K562 treated with DMSO at 1 percent for 4 hours (cell line): Measurements from ENCODE around the gene RAD9B. TPM values are rescaled to one million over a fixed set of nuclear protein-coding genes. Genes with fewer than 3 reads are reported as not detected.

ENCODE experiments used
- total RNA-seq: library from RNA; unstranded; fragments of 300-600 nt; gene quantifications from 2 replicates; pipeline ENCODE4 v1.2.3, GENCODE V29; 2022; ENCODE audit not compliant: insufficient read depth

RAD9B gene
- 1.5 and 3.3 TPM in 2 replicates for total RNA-seq

DNA sequence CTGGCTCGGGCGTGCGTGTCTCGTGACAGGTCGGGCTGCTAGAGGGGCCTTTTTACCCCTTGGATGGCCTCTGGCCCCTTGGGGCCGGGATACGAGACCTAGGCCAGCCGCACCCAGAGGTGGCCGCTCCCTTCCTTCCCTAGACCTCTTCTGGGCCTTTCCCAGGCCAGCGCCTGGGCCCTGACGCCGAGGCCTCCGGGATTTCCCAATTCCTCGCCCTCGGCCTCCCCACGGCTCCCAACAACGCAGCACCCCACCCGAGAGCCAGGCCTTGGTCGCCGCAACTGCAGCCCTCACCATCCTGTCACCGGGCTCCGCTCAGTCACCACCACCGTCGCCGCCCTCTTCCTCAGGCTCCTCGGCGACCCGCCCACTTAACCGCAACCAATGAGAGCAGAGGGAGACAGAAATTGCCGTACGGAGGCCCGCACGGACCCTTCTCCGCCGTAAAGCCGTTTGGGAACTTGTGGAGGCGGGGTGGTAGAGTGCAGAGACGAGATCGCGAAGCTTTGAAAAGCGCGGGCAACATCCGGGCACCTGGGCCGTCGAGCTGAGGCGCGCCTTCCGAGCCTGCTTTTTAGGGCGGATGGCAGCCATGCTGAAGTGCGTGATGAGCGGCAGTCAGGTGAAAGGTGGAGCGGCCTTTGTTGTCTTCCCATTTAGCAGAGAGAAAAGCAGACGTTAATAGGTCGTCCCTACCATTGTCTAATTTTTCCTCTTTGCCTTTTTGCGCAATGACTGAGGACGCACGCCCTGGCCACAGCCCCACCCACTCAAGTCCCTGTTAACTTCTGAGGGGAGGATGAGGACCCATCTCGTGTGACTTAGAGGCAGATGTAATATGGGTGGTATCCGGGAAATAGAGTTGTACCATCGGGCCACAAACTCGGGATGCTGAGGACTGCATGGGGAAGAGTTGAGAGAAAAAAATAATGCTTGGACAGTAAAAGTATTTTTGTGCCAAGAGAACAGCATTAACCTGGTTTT, at the start of gene RAD9B, which contains the start of gene VPS29:
RAD9B (plus strand) TSS at position 580 of the 987 bp plus-strand sequence; CDS start at position 587, 7 bp downstream.
VPS29 (minus strand) TSS at position 360 of the 987 bp plus-strand sequence; CDS start at position 300, 60 bp downstream.

DNA sequence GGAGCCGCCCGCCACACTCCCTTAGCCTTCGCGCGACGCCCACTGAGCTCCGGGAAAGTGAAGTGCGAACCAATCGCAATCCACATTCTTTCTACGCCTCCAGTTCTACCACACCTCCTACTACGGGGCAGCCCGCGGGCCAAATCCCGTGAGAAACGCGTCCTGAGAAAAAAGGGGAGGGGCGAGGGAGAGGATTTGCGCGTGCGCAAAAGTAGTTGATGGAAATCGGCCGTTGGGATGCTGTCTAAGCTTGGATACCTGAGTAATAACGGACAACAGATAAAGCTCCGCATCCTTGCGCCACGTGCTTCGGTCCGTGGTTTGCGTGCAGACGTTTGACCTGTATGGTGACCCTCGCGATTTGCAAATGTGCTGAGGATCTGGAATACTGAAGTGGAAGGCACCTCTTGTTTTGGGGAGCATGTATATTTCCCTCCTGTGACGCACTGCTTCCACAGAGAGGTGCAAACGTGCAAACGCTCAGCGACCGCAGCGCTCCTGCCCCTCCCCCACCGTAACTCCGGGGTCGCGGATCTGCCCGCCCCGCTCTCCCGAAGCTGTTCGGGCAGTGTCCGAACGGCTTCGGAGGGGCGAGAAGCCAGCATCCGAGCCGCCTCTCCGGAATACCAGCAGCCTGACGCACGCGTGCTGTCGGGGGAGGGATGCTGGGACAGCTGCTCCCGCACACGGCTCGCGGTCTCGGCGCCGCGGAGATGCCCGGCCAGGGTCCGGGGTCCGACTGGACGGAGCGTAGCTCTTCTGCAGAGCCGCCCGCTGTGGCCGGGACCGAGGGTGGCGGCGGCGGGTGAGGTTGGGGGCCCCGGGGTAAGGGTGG, 33.7 kb upstream of the RAD9B start, which contains the start of the genes FAM216A and GPN3:
FAM216A (plus strand) TSS at position 632 of the 835 bp plus-strand sequence; CDS start at position 663, 31 bp downstream.
GPN3 (minus strand) TSS at position 44 of the 835 bp plus-strand sequence. CDS start 54 bp downstream, outside the sequence.

Other genes starting within 250 kb of the RAD9B start
- 106 and 141 TPM in 2 replicates for gene ATP2A2, start 221.1 kb upstream of the RAD9B start, total RNA-seq
- 62.5 and 64.0 TPM in 2 replicates for gene ANAPC7, start 98.6 kb upstream of the RAD9B start, total RNA-seq
- 257 and 270 TPM in 2 replicates for gene ARPC3, start 52.0 kb upstream of the RAD9B start, total RNA-seq
- gene GPN3, start 34.1 kb upstream of the RAD9B start, total RNA-seq = 35.6 and 42.9 TPM in 2 replicates
- gene FAM216A, start 33.5 kb upstream of the RAD9B start, total RNA-seq = 11.5 and 16.8 TPM in 2 replicates
- gene VPS29, start 220 bp upstream of the RAD9B start, total RNA-seq = 100 and 127 TPM in 2 replicates
- gene PPTC7, start 81.0 kb downstream of the RAD9B start, total RNA-seq = 13.6 and 15.3 TPM in 2 replicates
- gene TCTN1, start 111.8 kb downstream of the RAD9B start, total RNA-seq = 6.3 and 11.8 TPM in 2 replicates
- gene HVCN1, start 186.8 kb downstream of the RAD9B start, total RNA-seq = 4.2 and 4.3 TPM in 2 replicates
- gene PPP1CC, start 240.6 kb downstream of the RAD9B start, total RNA-seq = 144 and 156 TPM in 2 replicates